ENCODE data around the gene SBF1.
A peak's percentile ranks its signal among the peaks of the same experiment; 100 is the strongest.

Gene SBF1

DNA sequence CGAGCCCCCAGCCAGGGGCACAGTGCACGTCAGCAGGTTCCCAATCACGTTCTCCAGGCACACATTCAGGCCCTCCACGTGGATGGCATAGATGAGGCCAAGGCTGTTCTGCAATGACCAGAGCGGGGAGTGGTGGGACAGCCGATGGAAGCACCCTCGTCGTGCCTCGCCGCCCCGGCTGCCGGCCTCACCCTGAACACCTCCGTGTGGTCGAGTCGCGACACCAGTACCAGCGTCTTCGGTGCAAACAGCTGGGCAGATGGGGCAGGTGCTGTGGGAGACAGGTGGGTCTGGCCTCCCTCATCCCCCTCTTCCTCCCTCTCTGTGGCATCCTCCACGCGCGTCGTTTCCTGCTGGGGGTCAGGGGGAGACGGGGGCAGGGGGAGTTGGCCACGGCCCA, 7.5 kb downstream of the SBF1 start:
- DNase-seq, result no peak

DNA sequence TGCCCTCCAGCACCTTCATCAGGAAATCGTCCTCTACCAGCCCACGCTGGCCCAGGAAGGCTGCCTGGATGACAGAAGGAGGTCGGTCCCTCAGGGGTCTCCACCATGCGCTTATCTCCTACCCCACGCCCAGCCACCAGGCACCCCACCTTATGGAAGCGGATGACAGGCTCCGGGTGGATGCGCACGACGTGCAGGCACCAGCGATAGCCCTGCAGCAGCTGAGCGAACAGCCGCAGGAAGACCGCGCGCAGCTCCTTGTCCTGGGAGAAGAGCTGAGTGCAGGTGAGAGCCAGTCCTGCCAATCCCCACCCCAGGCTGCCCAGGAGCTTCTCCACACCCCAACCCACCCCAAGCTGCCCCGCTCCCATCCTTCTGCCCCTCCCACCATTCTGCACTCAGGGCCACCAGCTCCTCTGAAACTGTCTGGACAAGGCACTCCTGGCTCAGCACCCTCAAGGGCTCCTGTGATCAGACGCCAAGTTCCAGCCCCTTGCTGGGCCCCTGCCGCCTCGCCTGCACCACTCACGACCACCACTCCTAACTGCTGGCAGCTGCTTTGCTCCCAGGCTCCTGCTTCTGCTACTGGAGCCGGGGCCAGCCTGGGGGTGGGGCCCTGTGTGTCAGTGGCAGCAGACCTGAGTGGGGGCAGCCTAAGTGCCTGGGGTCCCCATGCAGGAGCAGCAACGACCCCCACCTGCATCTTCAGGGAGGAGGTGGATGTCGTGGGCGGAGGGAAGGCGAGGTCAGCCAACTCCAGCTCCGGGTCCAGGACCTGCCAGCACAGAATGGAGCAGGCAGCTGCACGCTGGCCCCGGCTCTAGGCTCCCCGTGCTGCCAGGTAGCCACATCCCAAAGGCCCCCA, 9.5 kb downstream of the SBF1 start:
- DNase-seq, result no peak

GRCh38 chr22:50464451-50464850, 10.4 kb downstream of the SBF1 start:
- DNase-seq, result no peak

- DNase-seq, result no peak
Observed at GRCh38 chr22:50463188-50463900, 11.5 kb downstream of the SBF1 start.

GRCh38 chr22:50461979-50462540, 12.8 kb downstream of the SBF1 start:
- no peak for DNase-seq

GRCh38 chr22:50461536-50461935, 13.3 kb downstream of the SBF1 start:
- DNase-seq, result no peak

GRCh38 chr22:50460938-50461337, 13.9 kb downstream of the SBF1 start:
- DNase-seq, result no peak

GRCh38 chr22:50459496-50460140, 15.2 kb downstream of the SBF1 start:
- DNase-seq, result no peak

GRCh38 chr22:50459016-50459415, 15.8 kb downstream of the SBF1 start:
- DNase-seq, result no peak

- DNase-seq, result no peak
Observed at GRCh38 chr22:50456466-50457234, 18.2 kb downstream of the SBF1 start.

DNA sequence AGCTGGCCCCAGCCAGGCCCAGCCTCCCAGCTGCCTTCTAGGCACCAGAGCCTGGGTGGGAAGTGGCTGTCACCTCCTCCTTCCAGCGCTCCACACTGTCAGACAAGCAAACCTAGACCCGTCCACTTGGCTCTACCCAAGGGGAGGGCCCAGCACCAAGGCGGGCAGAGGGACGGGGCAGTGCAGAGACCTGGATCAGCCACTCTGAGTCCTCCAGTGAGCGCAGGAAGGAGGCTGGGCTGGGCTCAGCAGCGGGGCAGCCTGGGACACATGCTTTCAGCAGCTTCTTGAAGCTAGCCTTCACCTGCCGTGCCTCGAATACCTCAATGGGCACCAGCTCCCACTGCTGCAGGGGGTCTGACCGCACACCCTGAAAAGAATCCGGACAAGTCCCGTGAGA, 18.8 kb downstream of the SBF1 start:
- no peak for DNase-seq

- no peak for DNase-seq
Observed at GRCh38 chr22:50455201-50455600, 19.6 kb downstream of the SBF1 start.

- no peak for DNase-seq
Observed at GRCh38 chr22:50454556-50455075, 20.2 kb downstream of the SBF1 start.

DNA sequence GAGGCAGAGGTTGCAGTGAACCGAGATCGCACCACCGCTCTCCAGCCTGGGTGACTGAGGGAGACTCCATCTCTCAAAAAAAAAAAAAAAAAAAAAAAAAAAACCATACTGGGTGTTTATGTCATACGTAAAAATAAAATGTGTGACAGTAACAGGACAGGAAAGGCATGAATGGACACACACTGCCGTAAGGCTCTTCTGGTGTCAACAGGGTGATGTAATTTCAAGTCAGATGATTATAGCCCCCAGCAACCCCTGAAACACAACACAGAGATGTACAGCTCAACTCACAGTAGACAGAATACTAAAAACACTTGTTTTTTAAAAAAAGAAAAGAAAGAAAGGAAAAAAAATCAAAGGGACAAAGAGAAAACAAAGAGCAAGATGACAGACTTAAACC, 22.2 kb downstream of the SBF1 start:
- peak; percentile 19 to 55 for DNase-seq

- no peak for DNase-seq
Observed at GRCh38 chr22:50447576-50448551, 27.0 kb downstream of the SBF1 start.

DNA sequence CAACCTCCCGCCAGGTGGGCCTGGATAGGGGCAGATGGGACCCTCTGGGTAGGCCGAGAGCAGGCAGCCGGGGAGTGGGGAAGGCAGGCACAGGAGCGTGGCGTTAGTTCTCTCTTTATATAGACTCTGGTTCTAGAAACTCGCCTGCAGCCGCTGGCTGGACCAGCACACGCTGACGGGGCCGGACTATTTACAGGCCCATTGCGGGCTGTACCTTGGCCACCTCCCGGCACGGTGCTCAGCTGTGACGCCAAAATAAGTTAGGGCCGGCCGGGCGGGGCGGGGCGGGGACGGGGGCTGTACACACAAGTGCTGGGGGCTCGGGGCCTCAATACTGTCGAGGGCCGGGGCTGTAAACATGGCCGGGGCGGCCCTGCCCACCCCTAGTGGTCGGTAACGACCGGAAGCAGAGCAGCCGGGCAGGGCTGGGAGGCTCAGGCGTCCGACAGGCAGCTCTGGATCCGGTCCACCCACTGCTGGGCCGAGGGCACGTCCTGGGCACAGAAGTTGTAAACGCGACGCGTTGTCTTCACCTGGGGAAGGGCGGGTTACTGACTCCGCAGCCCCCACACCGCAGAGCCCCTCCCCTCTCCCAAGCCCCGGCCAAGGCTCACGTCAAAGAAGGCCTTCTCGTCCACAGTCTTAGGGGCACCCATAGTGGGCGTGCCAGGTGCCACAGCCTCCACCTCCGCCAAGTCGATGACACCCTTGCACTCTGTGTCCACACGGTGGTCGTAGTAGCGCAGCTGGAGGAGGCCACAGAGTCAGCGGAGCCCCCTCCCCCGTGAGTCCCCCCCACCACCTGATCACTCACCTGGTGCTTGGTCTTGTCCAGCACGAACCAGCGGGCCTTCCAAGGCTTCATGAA, 27.9 kb downstream of the SBF1 start:
- no peak for DNase-seq

DNA sequence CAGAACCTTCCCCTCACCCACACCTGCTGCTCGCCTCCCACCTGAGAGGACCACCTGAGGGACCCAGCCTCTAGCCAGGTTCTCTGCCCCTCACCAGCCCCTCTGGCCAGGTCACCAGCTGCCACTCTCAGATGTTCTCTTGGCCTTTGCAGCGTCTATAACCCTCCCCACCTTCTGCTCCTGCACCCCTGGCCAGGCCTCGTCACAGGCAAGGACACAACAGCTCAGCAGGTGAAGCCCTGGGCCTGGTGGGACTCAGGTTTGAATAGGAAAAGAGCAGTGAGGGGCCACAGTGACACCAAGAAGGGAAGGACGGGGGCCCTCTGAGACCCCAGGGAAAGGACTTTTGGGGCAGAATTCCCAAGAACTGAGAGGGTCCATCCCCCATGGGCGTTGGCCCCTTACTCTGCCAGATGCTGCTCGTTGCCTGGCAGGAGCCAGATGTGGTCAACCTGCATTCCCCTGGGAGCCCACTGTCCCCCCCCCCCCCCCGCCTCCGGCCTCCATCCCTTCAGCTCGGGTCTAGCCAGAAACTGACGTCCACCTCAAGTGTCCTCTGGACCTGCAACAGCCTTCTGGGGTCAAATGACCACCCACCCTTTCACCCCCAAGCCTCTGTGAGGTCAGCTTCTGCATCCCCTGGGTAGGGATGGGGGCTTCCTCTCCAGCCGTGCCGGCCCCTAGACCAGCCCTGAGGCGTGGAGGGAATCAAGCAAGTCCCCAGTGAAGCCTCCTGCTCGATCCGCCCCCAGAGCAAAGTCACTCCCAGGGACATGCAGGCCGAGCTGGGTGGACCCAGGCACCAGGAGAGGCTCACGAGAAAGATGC, 28.7 kb downstream of the SBF1 start:
- no peak for DNase-seq

DNA sequence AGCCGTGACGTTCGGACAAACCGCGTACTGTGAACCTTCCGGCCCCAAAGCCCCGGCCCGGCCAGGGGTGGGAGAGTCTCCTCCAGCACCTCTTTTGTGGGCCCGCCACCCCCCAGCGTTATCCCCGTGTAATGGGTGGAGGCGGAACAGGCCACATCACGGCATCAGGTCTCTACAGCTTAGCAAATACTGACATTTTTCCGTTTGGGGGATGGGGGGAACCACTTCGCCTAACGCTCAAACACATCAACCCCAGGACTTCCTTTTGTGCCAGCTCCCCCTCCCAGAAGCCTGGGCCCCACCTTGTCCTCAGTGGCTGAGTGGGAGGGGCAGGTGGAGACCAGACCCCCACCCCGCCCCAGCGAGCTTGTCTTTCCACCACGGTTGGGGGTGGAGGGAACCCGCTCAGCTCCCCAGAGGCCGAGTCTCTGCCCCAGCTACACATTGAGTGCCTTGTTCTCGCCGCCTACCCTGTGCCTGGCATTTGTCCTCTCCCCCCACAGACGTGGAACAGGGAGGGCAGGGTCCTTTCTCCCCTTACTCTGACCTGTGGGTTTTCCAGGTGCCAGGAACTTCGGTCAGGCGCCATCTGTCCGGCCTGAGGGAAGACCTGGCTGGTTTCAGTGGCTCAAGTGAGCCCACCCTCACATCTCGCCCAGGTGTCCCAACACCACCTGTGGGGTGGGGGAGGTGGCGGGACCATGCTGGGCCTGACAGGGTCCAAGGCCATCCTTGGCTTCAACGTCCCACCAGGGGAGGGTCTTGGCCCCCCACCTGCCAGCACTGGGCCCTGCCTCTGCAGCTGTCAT, 29.6 kb downstream of the SBF1 start:
- no peak for DNase-seq
